Activated CD8-positive, alpha-beta T cell treated with anti-CD3 and anti-CD28 coated beads for 36 hours (primary cell): ENCODE measurements around the gene GRAMD2A. TPM values are rescaled to one million over a fixed set of nuclear protein-coding genes. Genes with fewer than 3 reads are reported as not detected.

ENCODE experiments used
- ATAC-seq: fragments of 200-7000 bp; cut with Tn5 transposase; one replicate; pipeline ENCODE4 v1.10.0; 2021; ENCODE audit warnings: mild to moderate bottlenecking, moderate library complexity
- CTCF ChIA-PET: fragments of 350-600 bp; sonication (Branson Sonifier 250); formaldehyde crosslinking; loops from one replicate; lab custom pipeline; 2021; ENCODE audit warnings: antibody characterized with exemption; lab: Charles Lee
- POLR2A ChIA-PET: fragments of 350-600 bp; sonication (Branson Sonifier 250); formaldehyde crosslinking; loops from one replicate; lab custom pipeline; 2021; ENCODE audit warnings: antibody characterized with exemption; lab: Charles Lee
- DNase-seq: peaks from one replicate; pipeline ENCODE4 v3.0.0-alpha.2; 2020
- H3K27ac Mint-ChIP-seq: one replicate; pipeline ENCODE4 v1.8.0; 2021; ENCODE audit warnings: mild to moderate bottlenecking, mixed read lengths
- H3K27me3 Mint-ChIP-seq: one replicate; pipeline ENCODE4 v1.8.0; 2021; ENCODE audit warnings: mixed read lengths
- H3K36me3 Mint-ChIP-seq: one replicate; pipeline ENCODE4 v1.8.0; 2021; ENCODE audit warnings: low read depth, mixed read lengths
- H3K4me1 Mint-ChIP-seq: one replicate; pipeline ENCODE4 v1.8.0; 2021; ENCODE audit warnings: low read depth, mixed read lengths
- H3K4me3 Mint-ChIP-seq: one replicate; pipeline ENCODE4 v1.8.0; 2021; ENCODE audit warnings: mild to moderate bottlenecking, moderate library complexity, mixed read lengths
- H3K9me3 Mint-ChIP-seq: one replicate; pipeline ENCODE4 v1.8.0; 2021; ENCODE audit warnings: mixed read lengths
- intact Hi-C: fragments of 100-400 bp; cut with micrococcal nuclease; formaldehyde crosslinking; loops from one replicate; pipeline ENCODE4 v1.10.0; 2022
- total RNA-seq, 2 experiments: library from RNA; stranded (reverse); gene quantifications; one replicate each; pipeline ENCODE4 v1.2.3, GENCODE V29; 2021
- TF ChIP-seq, protein P1 (sequence below): fragments of 200-600 bp; IDR thresholded peaks from one replicate; pipeline ENCODE4 v1.8.0; 2022; ENCODE audit warnings: antibody characterized with exemption, mild to moderate bottlenecking

The GRAMD2A gene
- total RNA-seq, 2 experiments from 2014 or later, result not detected

DNA sequence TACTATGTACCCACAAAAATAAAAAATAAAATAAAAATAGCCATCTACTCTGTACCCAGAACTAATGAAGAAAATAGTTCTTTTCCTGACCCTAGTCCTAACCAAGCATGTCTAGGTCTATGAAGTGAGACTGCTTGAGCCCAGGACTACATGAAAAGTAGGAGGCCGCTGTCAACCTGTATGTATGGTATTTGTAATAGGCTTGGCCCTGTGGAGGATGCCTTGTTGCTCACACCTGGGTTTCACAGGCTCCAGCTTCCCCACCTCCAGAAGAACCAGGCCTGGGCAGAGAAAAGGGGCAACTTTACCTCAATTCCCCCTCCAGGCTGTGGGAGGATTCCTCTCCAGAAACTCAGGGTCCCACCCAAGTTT, 40.3 kb upstream of the GRAMD2A start:
- Mint-ChIP-seq H3K27ac (peak overlapping the region; percentile 91), H3K27me3 (peaks cover 1% of the 10 kb centered on the region), H3K4me3 (peak overlapping the region; percentile 66), H3K9me3 (no peaks in the 10 kb centered on the region), H3K4me1 (peaks cover 39% of the 10 kb centered on the region), H3K36me3 (peaks cover 22% of the 10 kb centered on the region)
- POLR2A ChIA-PET, result interaction anchor here (1.1 to 7.9 kb wide), 3 partner anchors 8 to 81 kb away, joined by 3 to 105 read pairs (median 3); partner anchors contain the start of gene PKM
- intact Hi-C loops, result no loop called here
- TF ChIP-seq, protein P1, sequence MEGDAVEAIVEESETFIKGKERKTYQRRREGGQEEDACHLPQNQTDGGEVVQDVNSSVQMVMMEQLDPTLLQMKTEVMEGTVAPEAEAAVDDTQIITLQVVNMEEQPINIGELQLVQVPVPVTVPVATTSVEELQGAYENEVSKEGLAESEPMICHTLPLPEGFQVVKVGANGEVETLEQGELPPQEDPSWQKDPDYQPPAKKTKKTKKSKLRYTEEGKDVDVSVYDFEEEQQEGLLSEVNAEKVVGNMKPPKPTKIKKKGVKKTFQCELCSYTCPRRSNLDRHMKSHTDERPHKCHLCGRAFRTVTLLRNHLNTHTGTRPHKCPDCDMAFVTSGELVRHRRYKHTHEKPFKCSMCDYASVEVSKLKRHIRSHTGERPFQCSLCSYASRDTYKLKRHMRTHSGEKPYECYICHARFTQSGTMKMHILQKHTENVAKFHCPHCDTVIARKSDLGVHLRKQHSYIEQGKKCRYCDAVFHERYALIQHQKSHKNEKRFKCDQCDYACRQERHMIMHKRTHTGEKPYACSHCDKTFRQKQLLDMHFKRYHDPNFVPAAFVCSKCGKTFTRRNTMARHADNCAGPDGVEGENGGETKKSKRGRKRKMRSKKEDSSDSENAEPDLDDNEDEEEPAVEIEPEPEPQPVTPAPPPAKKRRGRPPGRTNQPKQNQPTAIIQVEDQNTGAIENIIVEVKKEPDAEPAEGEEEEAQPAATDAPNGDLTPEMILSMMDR, result no peak
- CTCF ChIA-PET, result interaction anchor here (5.2 kb wide), 1 partner anchor 11 kb away, joined by 35 read pairs; no protein-coding TSS in a partner anchor
- DNase-seq (no peak), ATAC-seq (peak; percentile 21)

DNA sequence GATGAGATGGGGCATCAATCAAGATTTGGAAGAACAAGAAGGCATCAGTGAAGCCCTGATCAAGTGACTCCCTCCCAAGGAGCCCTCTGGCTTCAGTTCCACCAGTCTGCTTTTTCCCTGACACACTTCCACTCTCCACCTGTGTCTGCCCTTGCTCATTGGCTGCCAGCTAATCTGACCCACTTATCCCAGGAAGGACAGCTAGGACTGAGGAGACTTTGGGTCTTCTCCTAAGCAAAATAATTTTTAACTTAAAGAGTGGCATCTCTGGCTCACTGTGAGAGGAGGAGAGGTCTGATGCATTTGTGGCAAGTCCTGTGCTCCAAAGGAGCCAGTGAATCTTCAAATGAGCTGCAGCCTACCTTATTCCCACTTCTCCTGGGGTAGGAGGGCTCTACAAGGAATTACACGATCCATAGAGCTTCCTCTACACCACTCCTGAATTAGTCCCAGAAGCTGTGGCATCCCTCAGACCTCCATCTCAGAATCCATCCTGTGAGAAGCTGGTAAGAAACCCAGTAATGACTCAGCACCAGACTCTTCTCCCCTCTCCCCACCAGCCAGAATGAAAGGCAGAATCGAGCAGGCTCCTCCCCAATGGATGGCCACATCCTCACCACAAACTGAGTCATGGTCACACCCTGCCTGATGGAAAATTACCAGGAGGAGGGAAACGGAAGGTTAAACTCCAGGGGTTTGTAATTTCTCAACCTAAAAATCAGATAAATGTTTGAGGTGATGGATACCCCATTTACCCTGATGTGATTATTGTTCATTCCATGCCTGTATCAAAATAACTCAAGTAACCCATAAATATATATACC, 39.7 kb upstream of the GRAMD2A start:
- Mint-ChIP-seq H3K4me3 (peak overlapping the region; percentile 66), H3K4me1 (peaks cover 45% of the 10 kb centered on the region), H3K27ac (peak overlapping the region; percentile 91), H3K9me3 (no peaks in the 10 kb centered on the region), H3K27me3 (peaks cover 1% of the 10 kb centered on the region), H3K36me3 (peaks cover 18% of the 10 kb centered on the region)
- intact Hi-C loops, result no loop called here
- DNase-seq (peak; percentile 89), ATAC-seq (peak; percentile 96)
- TF ChIP-seq, protein P1, result no peak
- POLR2A ChIA-PET, result interaction anchor here (1.1 to 7.9 kb wide), 4 partner anchors 8 to 82 kb away, joined by 3 to 105 read pairs (median 3); partner anchors contain the start of gene PKM
- CTCF ChIA-PET, result interaction anchor here (5.2 kb wide), 1 partner anchor 10 kb away, joined by 35 read pairs; no protein-coding TSS in a partner anchor

DNA sequence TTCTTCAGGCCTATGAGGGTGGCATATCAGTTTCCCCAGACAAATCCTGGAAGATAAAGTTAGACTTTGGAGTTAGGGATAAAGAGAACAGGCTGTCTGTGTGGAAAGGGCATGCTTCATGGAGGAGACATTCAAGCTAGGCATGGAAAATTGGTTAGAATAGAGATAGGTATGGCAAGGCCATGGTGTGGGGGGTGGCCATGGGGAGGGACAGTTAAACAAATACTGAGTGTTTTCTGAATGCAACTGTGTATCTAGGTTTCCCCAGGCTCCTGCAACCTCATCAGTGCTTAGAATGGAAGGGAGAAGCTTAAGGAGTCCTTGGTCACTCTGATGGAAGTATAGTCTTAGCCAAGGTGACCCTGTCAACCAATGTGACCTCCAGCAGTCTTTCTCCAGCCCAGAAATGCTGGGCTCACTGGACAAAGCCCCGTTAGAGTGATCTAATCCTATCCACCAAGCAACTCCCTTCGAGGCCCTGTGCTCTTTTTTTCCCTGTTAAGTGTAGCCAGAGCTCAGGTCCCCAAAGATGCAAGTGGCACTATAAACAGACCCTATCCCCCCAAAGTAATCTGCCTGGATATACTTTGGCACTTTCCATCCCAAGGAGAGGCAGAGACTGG, 38.9 kb upstream of the GRAMD2A start:
- Mint-ChIP-seq H3K9me3 (no peaks in the 10 kb centered on the region), H3K4me3 (peak overlapping the region; percentile 66), H3K4me1 (peaks cover 48% of the 10 kb centered on the region), H3K27ac (peak overlapping the region; percentile 91), H3K27me3 (peaks cover 1% of the 10 kb centered on the region), H3K36me3 (peaks cover 12% of the 10 kb centered on the region)
- POLR2A ChIA-PET, result interaction anchor here (0.8 to 7.9 kb wide), 5 partner anchors 7 to 83 kb away, joined by 3 to 105 read pairs (median 3); partner anchors contain the start of gene PKM
- TF ChIP-seq, protein P1, result no peak
- intact Hi-C loops, result no loop called here
- ATAC-seq, result no peak
- DNase-seq, result no peak
- CTCF ChIA-PET, result interaction anchor here (5.2 kb wide), 1 partner anchor 9 kb away, joined by 35 read pairs; no protein-coding TSS in a partner anchor

DNA sequence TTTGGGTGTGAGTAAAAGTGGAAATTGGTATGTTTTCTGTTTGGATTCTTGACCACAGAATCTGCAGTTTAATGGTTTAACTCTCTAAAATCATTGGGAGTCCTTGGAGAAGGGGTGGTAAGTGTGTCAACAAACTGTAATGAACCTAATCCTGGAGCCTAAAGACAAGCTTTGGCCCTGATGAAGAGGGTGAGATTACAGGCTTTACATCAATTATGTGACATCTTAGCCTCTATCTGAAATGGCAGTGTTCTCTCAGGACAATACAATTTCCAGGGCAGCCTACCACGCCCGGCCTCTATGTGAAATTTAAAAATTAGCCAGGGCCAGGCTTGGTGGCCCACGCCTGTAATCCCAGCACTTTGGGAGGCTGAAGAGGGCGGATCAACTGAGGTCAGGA, 37.7 kb upstream of the GRAMD2A start:
- Mint-ChIP-seq H3K9me3 (no peaks in the 10 kb centered on the region), H3K4me3 (no peak overlapping the region), H3K27me3 (peaks cover 1% of the 10 kb centered on the region), H3K36me3 (peaks cover 12% of the 10 kb centered on the region), H3K4me1 (peaks cover 48% of the 10 kb centered on the region), H3K27ac (no peak overlapping the region)
- TF ChIP-seq, protein P1, result no peak
- ATAC-seq (no peak), DNase-seq (no peak)
- intact Hi-C loops, result no loop called here
- ChIA-PET POLR2A (interaction anchor here (7.9 kb wide), 1 partner anchor 6 kb away, joined by 105 read pairs; the partner anchor contains the start of gene PKM), CTCF (interaction anchor here (4.4 kb wide), 1 partner anchor 36 kb away, joined by 13 read pairs; the partner anchor contains the start of gene GRAMD2A)
